HFFc6 (cell line): Measurements from ENCODE around the gene EXO1. TPM values are rescaled to one million over a fixed set of nuclear protein-coding genes. Genes with fewer than 3 reads are reported as not detected.
"Not testable (repeated sequence)": the region's sequence is repeated elsewhere in the genome, so short reads cannot be mapped to it uniquely, and the experiment has no call there.

Experiments
- DNase-seq: peaks from one replicate; pipeline ENCODE4 v3.0.0-alpha.2; 2018
- H3K27ac Mint-ChIP-seq: 2 replicates; pipeline ENCODE4 v1.8.0; 2020; ENCODE audit warnings: mild to moderate bottlenecking, mixed read lengths
- H3K27me3 Mint-ChIP-seq: 2 replicates; pipeline ENCODE4 v1.8.0; 2021; ENCODE audit warnings: mild to moderate bottlenecking, moderate library complexity, mixed read lengths; ENCODE audit not compliant: insufficient read depth
- H3K36me3 Mint-ChIP-seq: 2 replicates; pipeline ENCODE4 v1.8.0; 2021; ENCODE audit warnings: low read depth, mixed read lengths
- H3K4me1 Mint-ChIP-seq: 2 replicates; pipeline ENCODE4 v1.8.0; 2020; ENCODE audit warnings: low read depth, mixed read lengths
- H3K4me3 Mint-ChIP-seq: 2 replicates; pipeline ENCODE4 v1.8.0; 2020; ENCODE audit warnings: mild to moderate bottlenecking, moderate library complexity, mixed read lengths
- H3K9me3 Mint-ChIP-seq: 2 replicates; pipeline ENCODE4 v1.8.0; 2020; ENCODE audit warnings: mild to moderate bottlenecking, mixed read lengths
- long read RNA-seq: library from polyadenylated mRNA; unstranded; transcript quantifications from one replicate; pipeline ENCODE4 v2.0.0, GENCODE V29; 2019
- total RNA-seq, 6 experiments: library from RNA; stranded (reverse); fragmentation: NEBNext Ultra II Directional; extraction: Animal tissue kit (Norgen Biotek cat#: 25700); gene quantifications; 2 replicates in 1 of 6; 3 replicates in 5 of 6; pipeline ENCODE4 v1.2.3, GENCODE V29; 2021
- TF ChIP-seq, protein P1 (sequence below): fragments of 200-600 bp; sonication (generic); IDR thresholded peaks from 2 replicates; pipeline ENCODE4 v1.5.0; 2021; ENCODE audit warnings: antibody characterized with exemption, mild to moderate bottlenecking

EXO1 gene
- total RNA-seq: 10 to 100 TPM in 5 of 6 experiments, 1 to 10 TPM in 1; 6.5 to 15.7 (median 15.2) TPM
- long read RNA-seq, partial matches to known transcripts: 1 of 8 reads
- long read RNA-seq, other reads (novel, unspliced or antisense): 7 of 8 reads

DNA sequence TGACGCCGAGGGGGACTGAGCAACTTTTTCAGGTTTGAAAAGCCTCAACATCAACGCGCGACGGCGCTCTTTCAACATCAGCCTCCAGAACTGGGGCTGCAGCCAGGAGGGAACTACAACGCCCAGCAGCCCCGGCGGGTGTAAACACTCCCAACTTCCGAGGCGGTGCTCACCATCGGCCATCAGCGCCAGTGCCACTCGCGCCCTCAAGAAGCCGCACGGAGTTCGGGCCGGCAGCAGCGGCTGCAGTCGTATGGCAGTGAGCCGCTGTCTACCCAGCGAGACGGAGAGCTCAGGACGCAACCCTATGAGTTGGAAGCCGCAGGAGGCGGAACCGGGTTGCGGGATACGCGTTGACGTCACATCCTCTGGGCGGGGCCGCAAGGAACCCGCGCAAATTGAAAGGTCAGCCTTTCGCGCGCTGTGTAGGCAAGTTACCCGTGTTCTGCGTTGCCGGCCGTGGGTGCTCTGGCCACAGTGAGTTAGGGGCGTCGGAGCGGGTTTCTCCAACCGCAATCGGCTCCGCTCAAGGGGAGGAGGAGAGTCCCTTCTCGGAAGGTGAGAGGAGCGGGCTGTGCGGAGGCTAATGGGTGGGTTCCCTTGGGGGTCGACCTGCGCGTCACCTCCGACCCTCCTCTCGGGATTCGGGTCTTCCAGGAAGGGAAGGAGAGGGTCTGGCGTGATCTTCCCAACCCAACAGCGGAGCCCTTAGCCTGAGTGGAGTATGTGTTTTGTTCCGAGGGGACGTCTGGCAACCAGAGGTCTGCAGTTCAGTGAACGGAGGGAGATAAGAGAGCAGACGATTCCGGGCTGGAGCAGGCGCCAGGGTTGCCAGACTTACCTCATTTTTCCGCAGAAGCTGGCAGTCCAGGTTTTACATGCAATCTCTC is at the start of gene EXO1:
Gene EXO1 (plus strand): TSS at position 409 of the 890 bp plus-strand sequence. CDS start 2,222 bp downstream, outside the sequence.
- H3K27ac Mint-ChIP-seq: peak within 1 kb of the TSS; percentile 100
- DNase-seq: peak; percentile 88
- TF ChIP-seq, protein P1, sequence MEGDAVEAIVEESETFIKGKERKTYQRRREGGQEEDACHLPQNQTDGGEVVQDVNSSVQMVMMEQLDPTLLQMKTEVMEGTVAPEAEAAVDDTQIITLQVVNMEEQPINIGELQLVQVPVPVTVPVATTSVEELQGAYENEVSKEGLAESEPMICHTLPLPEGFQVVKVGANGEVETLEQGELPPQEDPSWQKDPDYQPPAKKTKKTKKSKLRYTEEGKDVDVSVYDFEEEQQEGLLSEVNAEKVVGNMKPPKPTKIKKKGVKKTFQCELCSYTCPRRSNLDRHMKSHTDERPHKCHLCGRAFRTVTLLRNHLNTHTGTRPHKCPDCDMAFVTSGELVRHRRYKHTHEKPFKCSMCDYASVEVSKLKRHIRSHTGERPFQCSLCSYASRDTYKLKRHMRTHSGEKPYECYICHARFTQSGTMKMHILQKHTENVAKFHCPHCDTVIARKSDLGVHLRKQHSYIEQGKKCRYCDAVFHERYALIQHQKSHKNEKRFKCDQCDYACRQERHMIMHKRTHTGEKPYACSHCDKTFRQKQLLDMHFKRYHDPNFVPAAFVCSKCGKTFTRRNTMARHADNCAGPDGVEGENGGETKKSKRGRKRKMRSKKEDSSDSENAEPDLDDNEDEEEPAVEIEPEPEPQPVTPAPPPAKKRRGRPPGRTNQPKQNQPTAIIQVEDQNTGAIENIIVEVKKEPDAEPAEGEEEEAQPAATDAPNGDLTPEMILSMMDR: peak; percentile 70
- H3K27me3 Mint-ChIP-seq: peaks cover 6% of the 10 kb centered on the region; the same call in 1 of the 2 replicates
- no peaks in the 10 kb centered on the region for H3K9me3 Mint-ChIP-seq
- peaks cover 35% of the 10 kb centered on the region for H3K4me1 Mint-ChIP-seq
- peaks cover 1% of the 10 kb centered on the region; the same call in 1 of the 2 replicates for H3K36me3 Mint-ChIP-seq
- H3K4me3 Mint-ChIP-seq: peak within 1 kb of the TSS; percentile 99

GRCh38 chr1:241799416-241799815 is 48.6 kb upstream of the EXO1 start:
- no peaks in the 10 kb centered on the region for H3K9me3 Mint-ChIP-seq
- H3K27me3 Mint-ChIP-seq: peaks cover 3% of the 10 kb centered on the region
- no peaks in the 10 kb centered on the region for H3K36me3 Mint-ChIP-seq
- peaks cover 12% of the 10 kb centered on the region; the same call in 1 of the 2 replicates for H3K4me1 Mint-ChIP-seq
- no peak overlapping the region for H3K4me3 Mint-ChIP-seq
- H3K27ac Mint-ChIP-seq: no peak overlapping the region
- TF ChIP-seq, protein P1: no peak
- peak; percentile 24 for DNase-seq

- DNase-seq: no peak
- Mint-ChIP-seq H3K9me3 (no peaks in the 10 kb centered on the region), H3K27ac (no peak overlapping the region), H3K27me3 (no peaks in the 10 kb centered on the region; the same call in none of the 2 replicates), H3K4me1 (peaks cover 12% of the 10 kb centered on the region; the same call in 1 of the 2 replicates), H3K36me3 (no peaks in the 10 kb centered on the region), H3K4me3 (no peak overlapping the region)
- TF ChIP-seq, protein P1: no peak
Observed at GRCh38 chr1:241800640-241801039, 47.4 kb upstream of the EXO1 start.

DNA sequence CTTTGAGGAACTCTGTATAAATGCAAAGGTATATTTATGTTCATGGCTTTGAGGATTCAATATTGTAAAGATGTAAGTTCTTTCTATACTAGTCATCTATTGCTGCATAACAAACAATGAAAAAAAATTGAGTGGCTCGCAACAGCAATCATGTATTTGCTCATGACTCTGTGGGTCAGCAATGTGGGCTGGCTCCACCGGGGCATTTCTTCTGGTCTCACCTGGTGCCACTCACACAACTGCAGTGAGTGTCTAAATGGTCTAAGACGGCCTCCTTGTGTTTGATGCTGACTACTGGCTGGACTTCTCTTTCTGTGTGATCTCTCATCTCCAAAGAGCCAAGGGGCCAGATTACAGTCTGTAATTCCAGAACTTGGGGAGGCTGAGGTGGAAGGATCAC is 45.1 kb upstream of the EXO1 start:
- peaks cover 2% of the 10 kb centered on the region for H3K27me3 Mint-ChIP-seq
- H3K4me3 Mint-ChIP-seq: no peak overlapping the region
- DNase-seq: no peak
- TF ChIP-seq, protein P1: no peak
- H3K27ac Mint-ChIP-seq: no peak overlapping the region
- peaks cover 18% of the 10 kb centered on the region; the same call in 1 of the 2 replicates for H3K4me1 Mint-ChIP-seq
- H3K36me3 Mint-ChIP-seq: no peaks in the 10 kb centered on the region
- no peaks in the 10 kb centered on the region for H3K9me3 Mint-ChIP-seq

GRCh38 chr1:241804706-241805105 is 43.3 kb upstream of the EXO1 start:
- H3K4me3 Mint-ChIP-seq, H3K36me3 Mint-ChIP-seq, H3K27ac Mint-ChIP-seq, H3K9me3 Mint-ChIP-seq, DNase-seq, H3K27me3 Mint-ChIP-seq: not testable (repeated sequence)
- H3K4me1 Mint-ChIP-seq: peaks cover 18% of the 10 kb centered on the region; the same call in 1 of the 2 replicates

DNA sequence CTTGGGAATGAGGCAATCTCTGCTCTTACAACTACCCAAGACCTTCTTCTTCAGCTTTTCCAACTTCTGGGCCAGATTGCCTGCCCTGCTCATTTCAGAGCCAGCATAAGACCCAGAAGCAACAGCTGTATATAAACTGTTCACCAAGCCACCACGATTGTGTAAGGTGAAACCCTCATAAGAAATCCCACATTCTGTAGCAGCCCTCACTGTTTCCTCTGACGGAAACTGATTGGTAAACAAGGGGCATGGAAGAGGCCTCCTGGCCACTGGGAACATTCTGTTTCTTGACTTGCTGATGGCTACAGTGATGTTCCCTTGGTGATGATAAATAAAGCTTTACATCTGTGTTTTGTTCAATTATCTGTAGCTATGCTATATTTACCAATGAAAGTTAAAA is 39.7 kb upstream of the EXO1 start:
- peaks cover 7% of the 10 kb centered on the region; the same call in 1 of the 2 replicates for H3K27me3 Mint-ChIP-seq
- H3K9me3 Mint-ChIP-seq: no peaks in the 10 kb centered on the region
- H3K36me3 Mint-ChIP-seq: no peaks in the 10 kb centered on the region
- 0 out of 2 replicates have a peak, but pooled peaks cover 11% of the 10 kb centered on the region for H3K4me1 Mint-ChIP-seq
- H3K27ac Mint-ChIP-seq: no peak overlapping the region
- TF ChIP-seq, protein P1: no peak
- H3K4me3 Mint-ChIP-seq: no peak overlapping the region
- no peak for DNase-seq
